Measurements from ENCODE around the gene SCUBE2.

SCUBE2 gene

DNA sequence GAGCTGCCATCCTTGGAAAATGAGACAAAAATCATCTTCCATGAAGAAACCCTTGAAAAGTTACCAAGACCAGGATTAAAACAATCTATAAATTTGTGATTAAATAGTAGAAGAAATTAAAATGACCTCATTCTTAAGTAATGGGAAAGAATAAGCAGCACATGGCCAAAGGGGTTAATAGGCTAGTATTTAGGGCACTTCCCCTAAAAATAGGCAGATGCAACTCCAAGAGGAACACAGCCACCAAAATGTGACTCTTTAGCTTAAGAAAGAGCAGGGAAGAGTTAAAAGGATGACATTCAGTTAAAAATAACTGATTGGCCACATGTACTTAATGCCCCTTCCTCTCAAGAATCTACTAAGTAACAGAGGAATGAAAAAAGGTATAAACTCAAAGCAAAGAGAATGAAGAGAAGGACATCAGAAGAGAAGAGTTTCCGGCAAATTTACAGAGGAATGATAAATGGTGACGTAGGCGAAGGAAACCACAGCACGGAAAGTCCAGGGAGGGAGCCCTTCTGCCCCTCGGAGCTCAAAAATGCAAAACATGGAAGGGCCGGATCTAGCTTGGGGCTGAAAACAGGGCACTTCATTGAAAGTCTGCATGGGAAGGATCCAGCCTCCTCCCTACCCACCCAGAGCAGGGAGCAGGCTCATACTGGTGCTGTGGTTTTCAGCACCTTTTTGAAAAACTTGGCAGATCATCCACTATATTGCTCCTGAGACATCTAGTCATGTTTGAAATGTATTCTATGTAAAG, 17.8 kb downstream of the SCUBE2 start:
- no peak for DNase-seq

DNA sequence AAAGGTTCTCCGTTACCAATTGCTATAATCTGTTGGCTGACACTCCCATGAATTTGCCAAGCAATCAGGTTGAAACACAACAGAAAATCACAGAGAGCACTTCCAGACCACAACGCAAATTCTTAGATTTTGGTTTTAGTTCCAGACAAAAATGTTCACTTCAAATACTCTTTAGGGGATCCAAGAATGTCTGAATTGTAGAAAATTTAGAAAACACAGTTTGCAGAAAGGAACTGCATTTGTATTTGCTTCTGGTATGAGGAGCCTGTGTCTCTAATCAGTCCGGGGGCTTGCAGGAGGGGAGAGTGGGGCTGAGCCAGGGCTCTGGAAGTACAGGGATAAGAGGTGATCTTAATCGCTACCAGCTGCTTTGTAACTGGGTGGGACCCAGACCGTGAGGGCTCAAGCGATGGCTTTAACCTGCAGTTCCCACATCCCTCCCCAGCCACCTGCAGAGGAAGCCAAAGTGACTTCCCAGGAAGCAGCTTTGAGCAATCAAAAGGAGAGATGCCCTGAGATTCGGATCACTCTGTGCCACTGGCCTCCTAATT, 18.7 kb downstream of the SCUBE2 start:
- no peak for DNase-seq

DNA sequence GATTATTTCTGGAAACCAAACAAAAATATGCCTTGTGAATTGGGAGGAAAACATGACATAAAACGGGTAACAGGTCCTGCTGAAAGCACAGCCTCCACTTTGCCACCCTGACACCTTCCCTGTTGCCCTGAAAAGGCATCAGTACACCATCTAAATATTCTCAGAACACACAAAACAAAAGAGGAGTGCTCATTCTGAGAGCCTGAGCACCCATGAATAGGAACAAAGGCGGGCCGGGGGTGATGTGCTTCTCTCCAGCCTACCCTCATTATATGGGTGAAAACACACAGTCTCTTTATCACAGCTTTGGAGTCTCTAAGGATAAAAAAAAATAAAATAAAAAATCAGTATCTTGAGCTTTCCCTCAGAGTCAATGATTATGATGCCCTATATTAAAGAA, 19.7 kb downstream of the SCUBE2 start:
- DNase-seq = no peak

DNA sequence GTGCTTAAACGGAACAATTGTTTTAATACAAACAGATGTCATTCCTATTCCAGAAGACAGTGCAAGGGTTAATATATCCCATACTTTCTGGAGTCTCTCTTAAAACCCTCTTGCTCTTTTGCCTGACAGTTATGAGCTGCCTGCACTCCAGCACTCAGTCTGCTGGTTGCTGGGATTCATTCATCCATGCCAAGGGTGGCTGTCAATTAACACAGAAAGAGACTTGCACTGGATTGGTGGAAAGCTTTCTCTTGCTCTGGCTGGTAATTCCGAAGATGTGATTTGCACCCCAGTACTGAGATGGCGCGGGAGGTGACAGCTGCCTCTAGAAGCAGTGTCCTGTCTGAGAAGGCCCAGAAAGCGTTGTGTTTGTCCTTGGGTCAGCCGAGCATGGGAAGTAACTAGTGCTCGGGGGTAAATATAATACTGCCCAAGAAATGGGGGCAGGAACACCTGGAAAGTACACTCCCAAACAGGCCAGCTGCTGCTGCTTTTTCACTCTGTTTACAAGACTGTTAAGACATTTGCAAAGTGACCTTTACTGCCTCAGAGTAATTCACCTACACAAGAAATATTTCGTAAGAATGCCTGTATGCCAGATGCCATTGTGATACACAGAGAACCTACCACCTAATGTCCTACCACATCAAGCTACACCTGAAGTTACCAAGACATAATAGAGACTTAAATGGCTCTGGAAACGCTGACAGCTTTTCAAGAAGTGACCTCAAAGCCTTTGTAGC, 20.5 kb downstream of the SCUBE2 start:
- DNase-seq = no peak

DNA sequence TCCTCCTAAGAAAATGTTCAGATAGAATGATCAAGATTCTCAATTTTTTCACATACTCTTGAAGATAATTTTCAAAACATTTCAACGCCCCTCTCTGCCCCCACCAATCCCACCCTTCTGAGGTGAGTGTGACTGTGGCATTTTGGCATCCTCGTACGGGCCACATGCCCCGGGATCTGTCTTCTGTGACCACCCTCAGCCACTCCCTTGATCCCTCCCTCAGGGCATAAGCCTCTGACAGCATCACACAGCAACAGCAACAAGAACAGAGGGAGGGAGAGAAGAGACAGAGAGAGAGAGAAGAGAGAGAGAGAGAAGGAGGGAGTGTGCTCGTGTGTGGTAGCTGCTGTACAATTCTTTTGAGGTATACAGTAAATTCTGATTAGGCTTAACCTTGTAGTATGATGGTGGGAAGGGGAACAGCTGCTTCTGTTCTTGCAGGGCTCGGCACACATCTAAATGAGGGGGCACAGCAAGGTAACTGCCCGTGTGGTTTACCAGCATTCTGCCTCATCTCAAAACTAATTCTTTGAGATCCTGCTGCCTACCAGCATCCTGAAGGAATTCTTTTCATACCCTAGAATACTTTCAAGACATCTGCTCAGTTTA, 21.4 kb downstream of the SCUBE2 start:
- no peak for DNase-seq

DNA sequence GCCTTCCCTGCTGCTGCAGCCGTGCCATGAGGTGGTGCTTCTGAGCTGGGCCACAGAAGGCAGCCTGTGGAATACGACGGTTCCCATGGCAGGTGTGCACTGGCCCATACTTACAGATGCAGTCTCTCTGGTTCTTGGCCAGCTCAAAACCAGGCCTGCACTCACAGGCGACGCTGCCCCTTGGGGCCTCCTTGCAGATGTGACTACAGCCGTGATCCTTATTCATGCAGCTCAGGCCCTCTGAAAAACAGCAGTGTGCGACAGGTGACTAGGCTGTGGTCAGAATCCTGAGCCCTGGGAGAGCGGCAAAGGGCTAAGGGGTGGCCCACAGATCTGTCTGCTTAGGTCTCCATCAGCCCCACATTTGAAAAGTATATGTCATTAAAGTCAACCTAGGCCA, 22.1 kb downstream of the SCUBE2 start:
- no peak for DNase-seq

DNA sequence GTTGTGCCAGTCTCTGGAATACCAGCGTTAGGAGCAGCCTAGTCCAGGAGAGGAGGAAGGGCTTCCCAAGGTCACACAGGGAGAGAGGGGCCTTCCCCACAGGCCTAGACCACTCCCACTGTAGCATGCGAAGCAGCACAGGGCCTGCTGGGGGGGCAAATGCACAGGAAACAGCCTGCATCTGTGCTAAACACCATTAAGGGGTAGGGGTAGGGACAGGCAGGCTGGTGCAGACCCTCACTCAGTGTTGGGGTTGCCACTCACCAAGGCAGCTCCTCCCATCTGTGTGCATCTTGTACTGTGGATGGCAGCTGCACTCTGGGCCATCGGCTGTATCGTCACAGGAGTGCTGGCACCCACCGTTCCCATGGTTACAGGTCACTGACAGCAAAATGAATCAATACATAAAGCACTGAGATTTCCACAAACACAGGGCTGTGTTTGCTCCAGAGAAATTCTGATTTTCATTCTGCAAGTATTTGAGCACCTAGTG, 24.9 kb downstream of the SCUBE2 start:
- no peak for DNase-seq

DNA sequence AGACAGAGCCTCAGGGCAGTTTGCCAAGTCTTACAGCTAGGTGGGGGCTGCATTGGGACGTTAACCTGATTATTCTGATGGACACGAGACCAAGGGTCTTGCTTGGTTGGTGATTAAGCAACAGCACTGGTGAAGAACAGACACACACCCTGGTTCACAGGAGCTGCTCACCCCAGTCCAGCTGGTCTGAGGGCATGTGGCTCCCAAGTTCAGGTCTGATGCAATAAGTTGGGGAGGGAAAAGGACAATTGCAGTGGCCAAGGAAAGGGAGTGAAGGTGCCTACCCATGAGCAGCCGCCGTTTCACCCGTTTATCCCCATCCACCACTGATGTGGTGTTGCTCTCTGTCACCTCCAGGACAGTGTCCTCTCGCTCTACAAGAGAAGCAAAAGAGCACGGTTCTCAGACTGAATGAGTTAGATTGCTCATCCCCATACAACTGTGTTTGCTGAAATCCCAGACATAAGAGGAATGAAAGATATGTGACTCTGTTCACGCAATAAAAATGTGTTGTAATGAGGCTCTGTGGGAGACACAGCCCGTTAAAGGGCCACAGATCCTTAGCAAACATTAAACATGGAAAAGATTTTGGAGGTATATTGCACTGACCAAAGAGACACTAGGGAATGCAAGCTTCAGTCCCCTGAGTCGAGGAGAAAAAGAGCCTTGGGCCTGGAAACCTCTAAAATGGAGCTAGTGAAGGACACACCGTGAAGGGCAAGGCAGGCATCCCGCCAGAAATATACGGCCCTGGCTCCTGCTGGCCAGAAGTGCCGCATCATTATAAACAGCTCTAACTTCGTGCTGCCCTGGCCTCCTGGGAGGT, 25.6 kb downstream of the SCUBE2 start:
- no peak for DNase-seq

DNA sequence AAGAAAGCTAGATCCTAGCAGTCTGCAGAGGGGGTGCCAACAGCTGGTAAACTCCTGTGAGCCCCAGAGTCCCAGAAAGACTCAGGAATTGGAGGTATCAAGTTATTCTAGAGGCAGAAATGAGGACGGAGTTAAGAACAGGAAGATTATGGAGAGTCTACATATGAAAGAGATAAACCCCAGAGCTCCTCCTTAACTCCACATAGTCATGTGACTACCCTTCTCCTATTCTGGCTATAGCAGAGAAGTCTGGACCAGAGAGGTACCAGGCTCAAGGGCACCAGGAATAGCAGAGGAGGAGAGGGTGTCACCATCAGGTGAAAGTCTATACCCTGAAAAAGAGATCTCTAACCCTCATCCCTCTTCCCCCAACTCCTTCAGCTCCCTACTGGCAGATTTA, 29.6 kb downstream of the SCUBE2 start:
- no peak for DNase-seq

DNA sequence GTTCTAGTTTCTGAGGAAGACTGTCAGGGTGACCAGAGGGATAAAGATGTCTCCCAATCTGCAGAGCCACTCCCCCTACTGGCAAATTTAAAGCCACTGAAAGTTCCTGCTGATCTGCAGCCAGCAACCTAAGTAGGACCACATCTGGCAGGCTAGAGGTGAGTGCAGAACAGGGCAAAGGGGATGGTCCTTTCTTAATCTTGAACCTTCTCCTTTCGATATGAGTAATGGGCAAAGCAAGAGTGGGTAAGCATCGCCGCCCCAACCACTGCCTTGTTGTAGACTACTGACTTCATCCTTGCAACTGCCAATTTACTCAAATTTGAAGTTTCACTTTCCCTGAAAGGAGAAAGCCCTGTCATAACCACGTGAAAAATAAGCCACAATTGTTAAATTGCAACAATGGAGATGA, 30.7 kb downstream of the SCUBE2 start:
- DNase-seq = no peak

DNA sequence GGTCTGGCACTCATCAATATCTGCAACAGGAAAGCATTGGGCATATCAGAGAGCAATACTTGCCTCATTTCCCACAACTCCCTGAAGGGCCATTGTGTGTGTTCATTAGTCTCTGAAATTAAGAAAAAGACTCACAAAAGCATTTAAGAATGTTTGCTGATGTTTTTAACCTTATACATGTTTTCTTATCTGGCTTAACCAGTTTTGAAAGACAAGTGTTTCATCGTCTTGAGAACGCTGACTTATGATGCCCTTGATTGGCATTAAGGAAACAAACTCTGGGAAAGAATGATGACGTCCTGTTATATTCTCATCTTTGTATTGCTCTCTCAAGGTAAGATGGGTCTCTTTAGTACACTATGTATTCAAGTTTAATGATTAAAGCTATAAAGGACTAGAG, 32.0 kb downstream of the SCUBE2 start:
- no peak for DNase-seq

DNA sequence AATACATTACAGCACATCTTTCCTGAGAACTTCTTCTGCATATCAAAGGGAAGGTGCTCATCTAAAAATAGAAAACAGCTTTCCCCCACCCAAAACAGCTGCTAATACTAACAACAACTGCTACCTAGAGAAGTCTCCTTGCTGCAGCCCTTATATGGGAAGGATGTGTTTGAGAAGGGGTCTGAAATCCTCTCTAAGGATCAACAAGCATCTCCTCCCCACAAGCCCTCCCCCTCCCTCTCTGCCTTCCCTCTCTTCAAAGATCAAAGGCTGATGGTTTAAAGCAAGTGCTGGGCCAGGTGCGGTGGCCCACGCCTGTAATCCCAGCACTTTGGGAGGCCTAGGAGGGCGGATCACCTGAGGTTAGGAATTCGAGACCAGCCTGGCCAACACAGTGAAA, 33.5 kb downstream of the SCUBE2 start:
- DNase-seq = no peak

DNA sequence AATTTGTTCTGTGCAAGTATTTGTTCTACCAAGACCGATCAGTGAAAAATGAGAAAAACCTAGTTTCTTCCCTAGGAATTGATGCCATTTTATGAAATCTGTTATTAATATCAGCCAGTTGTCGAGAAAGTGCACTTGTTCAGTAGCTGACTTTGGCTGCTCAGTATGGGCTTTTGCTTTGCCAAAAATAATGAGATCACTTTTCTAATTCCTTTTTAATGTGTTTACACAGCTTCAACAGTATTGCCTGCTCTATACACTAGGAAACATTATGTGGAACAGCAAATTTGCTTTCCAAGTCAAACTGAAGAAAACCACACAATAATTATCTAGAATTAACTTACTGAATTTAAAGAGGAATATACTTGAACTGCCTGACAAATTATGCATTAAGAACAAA, 34.4 kb downstream of the SCUBE2 start:
- DNase-seq = no peak

DNA sequence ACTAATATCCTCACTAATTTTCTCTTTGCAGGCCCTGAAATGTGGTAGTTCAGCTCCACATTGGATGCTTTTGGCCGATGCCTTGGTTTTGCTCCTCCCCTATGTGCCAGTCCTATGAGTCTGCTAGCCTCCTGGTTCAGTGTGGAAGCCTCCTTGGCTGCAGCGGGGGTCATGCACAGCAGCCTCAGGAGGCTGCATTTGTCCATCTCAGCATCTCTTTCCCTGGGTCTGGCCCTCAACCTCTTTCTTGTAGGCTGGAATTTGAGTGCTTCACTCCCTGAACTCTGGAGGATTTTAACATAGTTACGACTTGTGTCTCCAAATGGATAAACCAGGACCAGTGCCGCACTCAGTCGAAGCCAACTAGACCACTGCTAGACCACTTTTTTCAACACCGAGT, 34.9 kb downstream of the SCUBE2 start:
- no peak for DNase-seq

DNA sequence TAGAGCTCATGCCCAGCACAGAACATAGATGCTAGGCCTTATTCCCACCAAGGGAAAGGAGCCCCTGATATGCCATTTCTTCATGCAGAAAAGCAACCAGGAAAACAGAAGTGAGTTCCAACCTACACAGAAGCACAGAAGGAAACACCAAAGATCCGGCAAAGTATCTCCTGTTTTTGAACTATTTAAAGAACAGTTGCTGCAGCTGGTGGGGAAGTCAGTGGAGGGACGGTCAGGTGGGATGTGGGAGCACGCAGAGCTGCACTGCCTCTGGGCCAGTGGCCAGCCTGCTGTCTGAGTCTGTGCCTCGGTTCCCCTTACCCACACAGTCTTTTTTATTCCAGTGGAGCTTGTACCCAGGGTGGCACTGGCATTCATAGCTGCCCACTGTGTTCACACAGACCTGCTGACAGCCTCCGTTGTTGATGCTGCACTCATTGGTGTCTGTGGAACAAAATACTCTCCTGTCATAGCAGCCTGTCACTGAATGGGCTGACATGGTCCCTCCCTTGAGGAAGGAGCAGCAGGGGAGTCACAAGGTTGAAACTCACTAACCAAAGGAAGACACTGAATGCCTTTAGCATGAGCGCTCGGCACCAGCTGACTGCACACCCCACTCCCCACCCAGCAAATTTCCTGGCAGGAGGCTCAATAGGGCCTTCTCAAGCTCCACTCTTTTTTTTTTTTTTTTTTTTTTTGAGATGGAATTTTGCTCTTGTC, 37.9 kb downstream of the SCUBE2 start:
- DNase-seq = no peak

DNA sequence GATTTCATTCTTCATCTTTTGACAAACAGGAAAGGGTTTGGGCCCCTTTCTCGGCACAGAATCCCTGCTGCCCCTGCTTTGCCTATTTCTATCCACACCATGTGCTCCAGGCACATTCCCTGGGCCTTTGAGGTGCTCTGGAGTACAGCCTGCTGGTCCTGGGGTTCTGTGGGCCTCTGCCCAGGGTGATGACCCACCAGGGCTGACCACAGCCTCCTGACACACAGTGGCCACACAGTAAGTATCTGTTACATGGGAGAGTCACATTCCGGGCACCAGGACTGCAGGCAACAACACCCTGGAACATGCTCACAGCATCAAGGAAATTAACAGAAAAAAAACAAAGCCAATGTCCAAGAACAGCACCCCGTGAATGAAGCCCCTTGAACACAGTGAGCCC, 39.1 kb downstream of the SCUBE2 start:
- no peak for DNase-seq

DNA sequence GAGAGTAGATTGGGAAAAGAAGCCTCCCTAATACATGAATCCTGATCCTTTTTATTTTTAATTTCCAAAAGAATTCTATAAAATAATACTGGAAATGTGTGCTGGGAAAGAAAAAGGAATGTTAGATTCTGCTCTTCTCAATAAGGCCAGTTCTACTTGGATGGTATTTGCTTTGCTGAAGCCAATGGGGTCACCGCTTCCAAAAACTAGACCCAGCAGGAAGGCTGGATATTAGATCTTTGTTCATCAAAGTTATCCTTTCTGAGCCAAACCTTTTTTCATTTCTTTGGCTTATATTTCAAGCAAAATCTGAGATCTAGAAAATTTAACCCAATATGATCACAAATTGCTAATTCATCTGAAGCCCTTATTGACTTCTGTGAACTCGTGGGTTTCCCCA, 41.4 kb downstream of the SCUBE2 start:
- DNase-seq = no peak

DNA sequence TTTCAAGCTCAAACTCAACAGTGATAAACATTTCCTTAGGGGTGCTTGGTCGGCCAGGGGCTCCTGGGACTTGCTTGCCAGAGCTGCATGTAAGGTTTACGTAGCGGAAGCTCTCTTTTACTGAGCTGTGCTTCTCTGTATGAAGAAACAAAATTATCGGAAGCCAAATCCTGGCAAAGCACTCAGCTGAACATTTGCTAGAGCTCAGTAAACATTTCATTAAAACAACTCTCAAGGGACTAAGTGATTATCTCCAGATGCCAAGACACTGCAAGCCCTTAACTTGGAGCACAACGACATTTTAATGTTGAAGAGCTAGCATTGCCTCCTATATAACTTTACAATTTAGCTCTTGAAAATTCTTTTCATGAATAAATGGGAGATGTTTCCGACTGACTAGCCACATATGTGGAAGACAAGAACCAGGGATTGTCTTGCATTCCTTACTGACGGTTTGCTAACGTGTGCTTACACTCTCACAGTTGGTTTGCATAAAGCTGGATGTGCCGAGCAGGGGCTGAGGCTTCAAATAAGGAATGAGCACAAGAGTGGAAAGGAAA, 43.4 kb downstream of the SCUBE2 start:
- DNase-seq = no peak

DNA sequence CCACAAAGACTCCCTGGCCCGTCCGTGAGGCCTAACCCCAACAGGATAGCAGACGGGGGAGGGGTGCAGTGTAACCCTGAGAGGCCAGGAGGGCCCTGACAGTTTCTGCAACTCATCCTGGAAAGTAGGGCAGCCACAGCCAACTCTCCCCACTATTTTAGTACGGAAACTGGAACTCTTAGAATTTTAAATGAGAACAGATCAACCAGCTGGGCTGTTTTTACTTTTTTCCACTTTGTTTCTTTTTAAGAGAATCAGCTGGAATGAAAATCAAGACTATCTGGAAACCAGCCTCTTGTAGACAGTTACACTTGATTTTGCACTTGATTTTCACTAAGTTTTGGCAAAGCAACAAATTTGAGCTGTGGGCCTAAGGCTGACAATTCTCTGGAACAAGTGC, 44.9 kb downstream of the SCUBE2 start:
- DNase-seq = no peak

DNA sequence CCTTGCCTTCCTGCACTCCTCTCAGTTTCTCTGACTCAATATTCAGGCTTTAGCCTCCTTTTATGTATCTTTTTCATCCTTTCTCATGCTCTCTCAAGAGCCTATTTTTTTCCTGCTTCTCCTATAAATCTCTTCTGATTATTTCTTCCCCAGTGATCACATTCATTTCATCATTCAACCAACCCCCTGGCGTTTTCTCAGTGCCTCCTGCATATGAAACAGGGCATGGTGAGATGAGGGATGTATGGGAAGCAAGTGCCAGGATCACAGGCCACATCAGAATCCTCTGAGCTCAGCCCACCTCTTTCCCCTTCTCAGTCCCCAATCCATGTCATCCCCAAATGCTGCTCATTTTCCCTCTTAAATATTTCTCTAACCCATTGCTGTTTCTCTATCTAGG, 48.9 kb downstream of the SCUBE2 start:
- DNase-seq = no peak

DNA sequence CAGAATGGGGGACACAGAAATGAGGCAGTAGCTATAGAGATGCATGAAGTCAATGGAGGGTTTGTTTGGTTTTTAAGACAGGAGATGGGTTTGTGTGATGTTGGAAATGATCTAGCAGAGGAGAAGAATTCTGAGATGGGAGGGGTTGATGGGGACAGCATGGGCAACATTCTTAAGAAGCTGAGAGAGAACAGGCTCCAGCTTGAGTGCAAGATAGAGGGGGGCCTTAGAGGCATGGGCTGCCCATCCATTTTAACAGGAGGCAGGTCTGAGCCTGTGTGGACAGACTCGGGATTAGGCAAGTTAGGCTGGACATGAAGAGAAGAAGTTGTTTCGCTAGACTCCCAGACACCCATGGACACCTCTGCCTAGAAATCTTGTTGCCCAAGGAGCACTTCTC, 49.7 kb downstream of the SCUBE2 start:
- DNase-seq = no peak

DNA sequence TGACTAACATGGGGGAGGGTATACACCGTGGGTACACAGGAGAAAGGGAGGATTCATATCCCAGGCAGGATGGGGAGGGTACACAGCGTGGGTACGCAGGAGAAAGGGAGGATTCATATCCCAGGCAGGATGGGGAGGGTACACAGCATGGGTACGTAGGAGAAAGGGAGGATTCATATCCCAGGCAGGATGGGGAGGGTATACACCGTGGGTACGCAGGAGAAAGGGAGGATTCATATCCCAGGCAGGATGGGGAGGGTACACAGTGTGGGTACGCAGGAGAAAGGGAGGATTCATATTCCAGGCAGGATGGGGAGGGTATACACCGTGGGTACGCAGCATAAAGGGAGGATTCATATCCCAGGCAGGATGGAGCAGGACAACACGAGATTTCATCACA, 51.0 kb downstream of the SCUBE2 start:
- DNase-seq = no peak
